ENCODE measurements around the gene CD226. TPM values are rescaled to one million over a fixed set of nuclear protein-coding genes. Genes with fewer than 3 reads are reported as not detected.

CD226 gene
- total RNA-seq, 4 donors from 2014 or later = 0.03 to 1.6 (median 0.22) TPM

DNA sequence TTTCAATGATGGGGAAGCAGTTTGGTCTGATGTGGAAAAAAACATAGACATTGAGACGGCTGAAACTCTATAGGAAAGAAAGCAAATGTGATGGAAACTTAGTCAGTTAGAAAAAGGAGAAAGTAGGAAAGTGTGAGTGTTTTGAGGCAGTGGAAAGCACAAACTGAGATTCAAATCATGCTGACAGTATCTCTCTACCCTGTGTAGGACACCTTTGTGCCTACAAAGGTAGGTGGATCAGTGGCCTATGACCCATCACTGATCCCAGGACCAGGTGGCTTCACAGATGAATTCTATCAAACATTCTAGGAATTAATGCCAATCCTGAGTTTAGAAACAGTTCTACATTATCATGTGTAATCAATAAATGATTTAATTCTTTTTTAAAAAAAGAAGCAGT, 57.1 kb downstream of the CD226 start:
- H3K4me1 ChIP-seq = no peaks in the 10 kb centered on the region
- H3K36me3 ChIP-seq = no peaks in the 10 kb centered on the region
- TF ChIP-seq, protein P1, sequence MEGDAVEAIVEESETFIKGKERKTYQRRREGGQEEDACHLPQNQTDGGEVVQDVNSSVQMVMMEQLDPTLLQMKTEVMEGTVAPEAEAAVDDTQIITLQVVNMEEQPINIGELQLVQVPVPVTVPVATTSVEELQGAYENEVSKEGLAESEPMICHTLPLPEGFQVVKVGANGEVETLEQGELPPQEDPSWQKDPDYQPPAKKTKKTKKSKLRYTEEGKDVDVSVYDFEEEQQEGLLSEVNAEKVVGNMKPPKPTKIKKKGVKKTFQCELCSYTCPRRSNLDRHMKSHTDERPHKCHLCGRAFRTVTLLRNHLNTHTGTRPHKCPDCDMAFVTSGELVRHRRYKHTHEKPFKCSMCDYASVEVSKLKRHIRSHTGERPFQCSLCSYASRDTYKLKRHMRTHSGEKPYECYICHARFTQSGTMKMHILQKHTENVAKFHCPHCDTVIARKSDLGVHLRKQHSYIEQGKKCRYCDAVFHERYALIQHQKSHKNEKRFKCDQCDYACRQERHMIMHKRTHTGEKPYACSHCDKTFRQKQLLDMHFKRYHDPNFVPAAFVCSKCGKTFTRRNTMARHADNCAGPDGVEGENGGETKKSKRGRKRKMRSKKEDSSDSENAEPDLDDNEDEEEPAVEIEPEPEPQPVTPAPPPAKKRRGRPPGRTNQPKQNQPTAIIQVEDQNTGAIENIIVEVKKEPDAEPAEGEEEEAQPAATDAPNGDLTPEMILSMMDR (IDR thresholded peaks at IDR 0.05 in 4 of 5, conservative IDR thresholded peaks at IDR 0.05 in 1 of 5) = no peak
- no peak for TF ChIP-seq POLR2A (IDR thresholded peaks at IDR 0.05)
- ATAC-seq (no peak), DNase-seq (no peak)
- no peak overlapping the region for H3K4me3 ChIP-seq
- no peak overlapping the region for H3K27ac ChIP-seq
- intact Hi-C loops (cut with DNase I; ENCODE audit: low total_unique reads) = no loop called here
- in situ Hi-C loops (cut with MboI; ENCODE audit: low sequenced_read_pairs in 4 of 4) = no loop called here
- H3K27me3 ChIP-seq = no peaks in the 10 kb centered on the region
- H3K9me3 ChIP-seq = no peaks in the 10 kb centered on the region

- no peak for ATAC-seq
- Histone ChIP-seq H3K27ac (no peak overlapping the region), H3K27me3 (no peaks in the 10 kb centered on the region), H3K4me1 (no peaks in the 10 kb centered on the region), H3K9me3 (no peaks in the 10 kb centered on the region), H3K4me3 (no peak overlapping the region), H3K36me3 (no peaks in the 10 kb centered on the region)
- TF ChIP-seq, protein P1 (IDR thresholded peaks at IDR 0.05 in 4 of 5, conservative IDR thresholded peaks at IDR 0.05 in 1 of 5) = no peak
- no peak for TF ChIP-seq POLR2A (IDR thresholded peaks at IDR 0.05)
- in situ Hi-C loops (cut with MboI; ENCODE audit: low sequenced_read_pairs in 4 of 4) = no loop called here
- no peak for DNase-seq
- intact Hi-C loops (cut with DNase I; ENCODE audit: low total_unique reads) = no loop called here
These were observed 58.7 kb downstream of the CD226 start for GRCh38 chr18:69889009-69889408.

GRCh38 chr18:69887256-69887655, 60.4 kb downstream of the CD226 start:
- Histone ChIP-seq H3K36me3 (no peaks in the 10 kb centered on the region), H3K4me1 (no peaks in the 10 kb centered on the region), H3K27ac (no peak overlapping the region), H3K9me3 (no peaks in the 10 kb centered on the region), H3K27me3 (no peaks in the 10 kb centered on the region), H3K4me3 (no peak overlapping the region)
- no peak for DNase-seq
- TF ChIP-seq POLR2A (IDR thresholded peaks at IDR 0.05) = no peak
- TF ChIP-seq, protein P1 (IDR thresholded peaks at IDR 0.05 in 4 of 5, conservative IDR thresholded peaks at IDR 0.05 in 1 of 5) = no peak
- in situ Hi-C loops (cut with MboI; ENCODE audit: low sequenced_read_pairs in 4 of 4) = no loop called here
- ATAC-seq = no peak
- intact Hi-C loops (cut with DNase I; ENCODE audit: low total_unique reads) = no loop called here

GRCh38 chr18:69885841-69886531, 61.7 kb downstream of the CD226 start:
- ATAC-seq (no peak), DNase-seq (no peak)
- Histone ChIP-seq H3K4me1 (no peaks in the 10 kb centered on the region), H3K4me3 (no peak overlapping the region), H3K36me3 (no peaks in the 10 kb centered on the region), H3K27ac (no peak overlapping the region), H3K9me3 (no peaks in the 10 kb centered on the region), H3K27me3 (no peaks in the 10 kb centered on the region)
- in situ Hi-C loops (cut with MboI; ENCODE audit: low sequenced_read_pairs in 4 of 4) (no loop called here), intact Hi-C loops (cut with DNase I; ENCODE audit: low total_unique reads) (no loop called here)
- TF ChIP-seq, protein P1 (IDR thresholded peaks at IDR 0.05 in 4 of 5, conservative IDR thresholded peaks at IDR 0.05 in 1 of 5) = no peak
- no peak for TF ChIP-seq POLR2A (IDR thresholded peaks at IDR 0.05)

GRCh38 chr18:69885355-69885754, 62.3 kb downstream of the CD226 start:
- Histone ChIP-seq H3K36me3 (no peaks in the 10 kb centered on the region), H3K27me3 (no peaks in the 10 kb centered on the region), H3K4me3 (no peak overlapping the region), H3K27ac (no peak overlapping the region), H3K4me1 (no peaks in the 10 kb centered on the region), H3K9me3 (no peaks in the 10 kb centered on the region)
- in situ Hi-C loops (cut with MboI; ENCODE audit: low sequenced_read_pairs in 4 of 4) = no loop called here
- ATAC-seq (no peak), DNase-seq (no peak)
- intact Hi-C loops (cut with DNase I; ENCODE audit: low total_unique reads) = no loop called here
- TF ChIP-seq POLR2A (IDR thresholded peaks at IDR 0.05) = no peak
- TF ChIP-seq, protein P1 (IDR thresholded peaks at IDR 0.05 in 4 of 5, conservative IDR thresholded peaks at IDR 0.05 in 1 of 5) = no peak

Data from gastrocnemius medialis (tissue), 4 donors.